GM21717 (cell line): ENCODE measurements around the gene SYT1.

Experiments
- ATAC-seq: cut with Tn5 transposase; IDR thresholded peaks from one replicate; pipeline ENCODE4 v1.9.1; 2021; ENCODE audit warnings: mild to moderate bottlenecking, moderate library complexity; ENCODE audit not compliant: unreplicated experiment

Gene SYT1

DNA sequence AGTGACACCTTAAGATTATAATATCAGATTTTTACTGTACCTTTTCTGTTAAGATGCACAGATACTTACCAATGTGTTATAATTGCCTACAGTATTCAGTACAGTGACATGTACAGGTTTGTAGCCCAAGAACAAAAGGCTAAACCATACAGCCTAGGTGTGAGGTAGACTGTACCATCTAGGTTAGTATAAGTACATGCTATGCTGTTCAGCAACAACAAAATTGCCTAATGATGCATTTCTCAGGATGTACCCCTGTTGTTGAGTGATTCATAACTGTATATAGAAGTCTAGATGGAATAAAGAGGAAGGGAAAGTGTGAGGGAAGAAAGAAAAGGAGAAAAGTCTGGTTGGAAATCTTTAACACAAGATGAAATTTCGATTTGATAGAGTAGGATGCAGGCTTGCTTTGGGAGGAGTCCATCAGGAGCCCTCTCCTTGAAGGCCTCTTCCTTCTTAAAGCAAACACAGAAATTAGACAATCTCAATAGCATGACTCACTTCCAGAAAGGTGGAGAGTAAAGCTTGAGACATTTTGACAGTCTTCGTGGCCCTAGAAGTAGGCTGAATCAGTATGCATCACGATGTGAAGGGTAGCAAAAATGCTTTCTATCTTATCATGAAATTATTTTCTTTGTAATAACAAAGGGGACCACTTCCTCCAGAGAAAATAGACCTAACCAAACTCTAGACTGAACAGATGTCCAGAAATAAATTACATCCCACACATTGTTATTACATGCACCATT lies 191.5 kb downstream of the SYT1 start:
- ATAC-seq = no peak

DNA sequence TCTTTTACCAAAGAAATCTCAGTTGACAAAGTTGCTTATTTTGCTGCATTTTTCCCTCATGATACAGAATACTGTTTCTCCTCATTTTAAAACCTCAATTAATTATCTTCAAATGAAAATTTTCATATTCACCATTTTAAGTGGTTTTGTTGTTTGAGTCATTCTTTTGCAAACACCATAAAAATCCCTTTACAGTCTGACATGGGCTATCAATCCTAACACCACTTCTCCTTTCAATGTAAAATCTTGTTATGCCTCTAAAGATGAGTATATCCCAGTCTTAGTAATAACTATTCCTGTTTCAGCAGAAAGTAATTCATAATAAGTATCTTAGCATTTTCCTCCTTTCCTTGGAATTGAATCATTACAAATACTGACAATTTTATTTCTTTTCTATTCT lies 192.2 kb downstream of the SYT1 start:
- no peak for ATAC-seq

DNA sequence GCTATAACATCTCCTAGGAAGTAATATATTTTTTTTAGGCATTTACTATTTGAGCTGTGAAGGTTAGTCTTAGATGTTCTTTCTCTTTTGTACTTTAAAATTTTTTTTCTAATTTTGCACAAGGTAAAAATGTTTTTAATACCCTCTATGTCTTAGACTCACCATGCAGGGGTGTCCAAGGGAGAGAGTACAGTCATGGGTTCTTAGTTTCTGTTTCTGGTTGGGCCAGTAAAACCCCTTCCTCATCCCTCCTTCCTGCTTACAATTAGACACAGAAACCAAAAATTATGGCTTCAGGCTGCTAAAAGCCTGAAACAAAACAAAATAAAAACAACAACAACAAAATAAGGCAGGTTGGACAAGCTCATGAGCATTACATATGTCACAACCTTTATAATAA lies 193.0 kb downstream of the SYT1 start:
- peak; percentile 35 for ATAC-seq

DNA sequence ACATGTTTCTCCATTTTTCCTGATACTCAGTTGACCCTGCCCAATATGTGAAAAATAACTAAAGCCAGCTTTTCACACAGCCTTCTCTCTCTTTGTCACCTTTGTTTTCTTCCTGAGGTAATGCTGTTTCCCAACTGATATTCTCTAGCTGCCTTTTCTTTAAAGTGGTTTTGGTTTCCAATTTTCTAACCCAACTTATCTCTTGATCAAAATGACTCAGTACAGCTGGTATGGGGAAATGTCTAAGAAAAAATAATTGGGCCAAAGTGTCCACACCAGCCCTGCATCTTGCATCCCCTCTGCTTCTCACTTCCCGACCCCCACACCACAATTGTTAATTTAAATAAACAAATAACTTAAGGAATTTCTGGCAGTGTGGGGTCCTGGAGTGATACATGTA lies 193.8 kb downstream of the SYT1 start:
- no peak for ATAC-seq

DNA sequence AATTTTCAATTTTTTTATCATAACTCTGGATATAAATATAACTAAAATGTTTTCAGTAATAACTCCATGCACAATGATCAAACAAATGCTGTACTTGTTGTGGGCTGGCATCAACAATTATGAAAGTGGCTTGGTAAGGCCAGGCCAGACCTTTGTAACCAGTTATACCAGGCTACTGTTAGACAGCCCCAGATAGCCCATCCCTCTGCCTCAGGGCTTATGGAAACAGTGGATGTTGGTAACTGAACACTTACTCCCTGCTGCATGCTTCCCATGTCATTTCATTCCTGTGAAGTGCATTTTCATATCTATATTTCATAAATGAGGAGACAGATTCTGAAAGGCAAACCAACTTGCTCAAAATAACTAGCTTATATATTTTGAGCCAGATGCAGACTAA lies 195.0 kb downstream of the SYT1 start:
- ATAC-seq = no peak

DNA sequence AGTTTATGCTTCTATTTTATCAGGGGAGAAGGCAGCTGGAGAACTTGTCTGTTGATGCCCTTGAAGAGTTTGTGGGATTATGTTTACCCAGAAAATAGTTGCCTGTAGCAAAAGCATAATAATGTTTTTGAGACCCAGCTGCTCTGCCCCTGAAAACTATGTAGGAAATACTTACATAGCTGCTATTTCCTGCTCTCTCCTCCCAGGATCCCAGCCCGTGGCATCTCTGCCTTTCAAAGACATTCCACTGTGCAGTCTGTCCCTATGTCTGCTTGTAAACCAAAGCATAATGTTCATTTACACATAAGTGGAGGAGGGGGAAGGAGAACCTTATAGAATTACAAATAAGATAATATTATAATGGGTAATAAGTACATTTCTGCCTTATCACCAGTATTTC lies 198.7 kb downstream of the SYT1 start:
- ATAC-seq = no peak

DNA sequence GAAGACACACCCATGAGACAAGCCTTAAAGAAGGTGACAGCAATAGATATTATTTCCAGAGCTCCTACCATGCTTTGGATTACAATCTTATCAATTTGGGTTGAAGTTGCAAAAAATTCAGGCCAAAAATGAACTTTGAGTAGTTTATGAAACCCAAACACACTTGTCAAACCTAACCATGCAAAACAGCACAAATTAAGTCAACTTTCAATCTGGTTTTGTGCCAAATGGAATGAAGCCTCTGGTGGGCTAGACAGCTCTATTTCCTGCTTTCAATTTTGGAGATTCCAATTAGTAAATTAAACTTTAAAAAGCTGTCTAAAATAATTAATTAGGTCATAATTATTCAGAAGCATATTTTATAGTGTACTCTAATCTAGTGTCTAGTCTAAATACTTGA lies 203.4 kb downstream of the SYT1 start:
- ATAC-seq = peak; percentile 35

DNA sequence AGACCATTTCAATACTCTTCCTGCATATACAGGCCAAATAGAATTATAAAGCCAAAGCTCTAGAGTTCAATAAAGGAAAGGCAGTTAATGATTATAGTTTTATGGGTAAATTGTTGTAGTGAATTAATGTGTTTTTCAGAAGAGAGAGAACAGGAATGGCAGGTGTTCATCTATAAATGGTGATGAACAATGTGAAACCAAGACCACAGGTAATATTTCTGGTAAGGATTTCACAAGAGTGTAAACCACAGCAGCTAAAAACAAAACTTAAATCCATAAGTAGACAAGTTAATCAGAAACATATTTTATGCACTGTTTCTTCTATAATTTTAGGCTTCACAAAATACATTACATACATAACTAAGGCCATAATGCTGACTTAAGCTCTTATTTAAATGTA lies 204.4 kb downstream of the SYT1 start:
- ATAC-seq = peak; percentile 93

DNA sequence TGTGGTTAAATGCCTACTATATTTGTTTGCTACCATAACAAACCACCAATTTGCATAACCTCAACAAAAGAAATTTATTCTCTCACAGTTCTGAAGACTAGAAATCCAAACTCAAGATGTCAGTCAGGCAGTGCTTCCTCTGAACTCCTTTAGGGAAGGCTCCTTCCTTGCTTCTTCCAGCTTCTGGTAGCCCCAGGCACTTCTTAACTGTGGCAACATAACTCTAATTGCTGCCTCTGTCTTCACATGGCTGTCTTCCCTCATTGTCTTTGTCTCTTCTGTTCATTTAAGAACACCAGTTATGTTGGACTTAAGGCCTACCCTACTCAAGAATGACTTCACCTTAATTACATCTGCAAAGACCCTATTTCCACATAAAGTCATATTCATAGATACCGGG lies 206.9 kb downstream of the SYT1 start:
- no peak for ATAC-seq

DNA sequence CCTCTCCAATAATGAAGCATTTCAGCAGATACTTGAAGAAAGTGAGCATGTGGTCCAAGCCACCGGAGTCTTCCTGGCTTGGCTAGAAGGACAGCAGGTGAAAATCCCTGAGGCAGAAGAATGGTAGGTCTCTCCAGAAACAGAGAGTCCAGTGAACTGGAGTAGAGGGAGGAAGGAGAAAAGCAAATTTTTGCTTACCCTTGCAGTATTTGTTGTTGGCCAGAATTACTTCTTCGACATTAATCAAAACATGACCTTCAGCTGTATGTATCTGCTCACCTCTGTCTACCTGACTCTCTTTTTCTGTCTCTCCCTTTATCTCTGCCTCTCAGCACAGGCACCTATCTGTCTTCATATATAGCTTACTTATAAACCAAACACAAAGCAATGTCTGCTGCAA lies 208.9 kb downstream of the SYT1 start:
- ATAC-seq = no peak

DNA sequence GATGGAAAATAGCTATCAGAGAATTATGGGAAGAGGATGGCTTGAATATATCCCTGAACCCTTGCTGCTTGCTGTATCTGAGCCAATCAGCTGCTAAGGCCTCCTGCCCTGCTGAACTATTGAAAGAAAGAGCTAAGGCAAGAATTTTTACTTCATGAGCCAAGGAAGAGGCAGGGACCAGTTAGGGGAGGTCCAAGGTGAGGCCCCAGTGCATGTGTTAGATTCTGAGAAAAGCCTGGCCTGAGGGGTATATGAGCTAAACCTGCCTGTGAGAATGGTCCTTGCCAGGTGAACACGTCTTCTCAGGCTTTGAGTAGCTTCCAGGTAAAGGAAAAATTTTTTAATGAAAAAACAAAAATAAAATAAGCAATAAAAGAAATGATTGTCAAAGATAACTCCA lies 218.0 kb downstream of the SYT1 start:
- no peak for ATAC-seq

DNA sequence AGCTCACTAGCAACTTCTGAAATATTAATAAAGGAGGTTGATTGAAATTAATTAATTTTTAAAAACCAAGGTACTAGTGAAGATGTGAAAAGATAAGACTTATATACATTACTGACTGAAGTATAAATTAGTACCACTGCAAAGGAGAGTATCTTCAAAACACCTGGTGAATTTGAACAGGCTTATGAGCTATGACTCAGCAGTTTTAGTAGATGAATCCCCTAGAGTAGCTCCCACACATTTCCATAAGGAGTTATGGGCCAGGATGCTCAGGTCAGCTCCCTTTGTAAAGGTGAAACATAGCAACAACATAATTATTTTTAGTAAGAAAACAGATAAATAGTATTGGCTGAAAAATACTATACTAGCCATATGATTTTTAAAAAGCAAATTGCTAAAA lies 218.6 kb downstream of the SYT1 start:
- no peak for ATAC-seq

DNA sequence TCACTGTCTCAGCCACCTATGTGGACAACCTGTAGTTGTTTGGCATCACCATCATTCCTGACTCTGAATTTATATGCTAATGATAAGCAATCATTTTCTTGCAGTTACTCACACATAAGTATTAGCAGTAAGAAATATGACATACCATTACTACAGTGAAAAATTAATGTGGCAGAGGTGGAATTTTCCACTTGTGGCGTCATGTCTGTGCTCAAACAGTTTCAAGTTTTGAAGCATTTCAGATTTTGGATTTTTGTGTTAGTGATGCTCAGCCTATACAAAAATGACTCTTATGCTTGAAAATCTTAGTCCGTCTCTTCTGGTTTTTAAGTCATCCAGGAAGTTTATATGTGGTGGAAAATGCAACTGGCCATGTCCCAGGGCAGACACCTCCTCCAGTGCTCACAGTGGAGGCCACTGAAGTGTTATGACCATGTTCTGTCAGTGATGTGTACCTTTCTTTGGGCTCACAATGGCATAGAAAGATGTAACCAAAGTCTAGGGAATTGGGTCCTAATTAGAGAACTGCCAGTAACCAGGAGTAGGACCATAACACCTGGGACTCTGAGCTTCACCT lies 220.6 kb downstream of the SYT1 start:
- ATAC-seq = peak; percentile 59

DNA sequence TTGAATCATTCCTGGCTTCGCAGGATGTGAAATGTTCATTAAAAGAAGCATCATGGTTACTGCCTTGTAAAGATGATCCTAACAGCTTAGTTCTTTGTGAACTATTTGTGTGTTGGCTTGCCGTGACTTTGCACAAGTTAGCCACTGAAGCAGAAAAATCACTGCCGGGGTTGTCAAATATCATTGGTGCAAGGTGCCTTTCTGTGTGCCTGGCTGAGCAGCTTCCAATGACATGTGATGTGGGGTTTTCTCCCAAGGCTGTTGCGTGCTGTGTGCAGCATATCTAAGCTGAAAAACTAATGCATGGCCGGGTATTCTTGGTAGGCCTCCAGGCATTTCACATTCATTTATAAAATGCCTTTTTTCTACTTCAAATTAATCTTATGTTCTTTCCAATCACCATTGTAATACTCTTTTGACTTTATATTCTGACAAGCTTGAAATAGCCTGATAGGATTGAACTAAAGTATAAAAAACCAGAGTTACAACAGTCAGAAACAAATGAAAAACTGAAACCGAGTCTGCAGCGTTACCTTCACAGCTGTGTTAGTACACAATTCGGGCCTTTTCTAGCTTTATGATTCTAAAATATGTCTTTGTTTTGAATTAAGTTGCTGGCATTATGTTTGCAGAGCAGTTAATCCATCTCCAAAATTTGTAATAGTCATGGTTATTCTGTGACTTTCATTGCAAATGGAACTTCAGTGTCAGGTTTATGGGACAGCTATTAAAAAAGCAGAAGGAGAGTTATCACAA lies 222.1 kb downstream of the SYT1 start:
- ATAC-seq = no peak

DNA sequence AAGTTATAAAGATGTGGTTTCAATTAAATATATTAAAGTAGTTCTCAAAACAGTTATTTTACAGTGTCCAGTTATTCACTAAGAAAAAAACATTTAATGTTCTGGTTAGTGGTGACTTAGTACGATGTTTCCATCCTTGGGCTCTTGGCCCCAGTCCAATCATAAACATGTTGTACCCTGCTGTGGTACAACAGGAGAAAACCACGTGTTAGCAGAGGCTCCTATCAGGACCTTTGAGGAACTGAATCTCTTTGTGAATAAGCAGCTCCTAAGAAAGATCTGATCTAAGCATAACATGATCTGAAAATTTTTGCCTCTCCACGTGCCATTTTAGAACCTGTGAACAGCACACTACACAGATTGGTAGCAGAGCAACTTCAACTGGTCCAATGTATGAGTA lies 234.0 kb downstream of the SYT1 start:
- no peak for ATAC-seq

DNA sequence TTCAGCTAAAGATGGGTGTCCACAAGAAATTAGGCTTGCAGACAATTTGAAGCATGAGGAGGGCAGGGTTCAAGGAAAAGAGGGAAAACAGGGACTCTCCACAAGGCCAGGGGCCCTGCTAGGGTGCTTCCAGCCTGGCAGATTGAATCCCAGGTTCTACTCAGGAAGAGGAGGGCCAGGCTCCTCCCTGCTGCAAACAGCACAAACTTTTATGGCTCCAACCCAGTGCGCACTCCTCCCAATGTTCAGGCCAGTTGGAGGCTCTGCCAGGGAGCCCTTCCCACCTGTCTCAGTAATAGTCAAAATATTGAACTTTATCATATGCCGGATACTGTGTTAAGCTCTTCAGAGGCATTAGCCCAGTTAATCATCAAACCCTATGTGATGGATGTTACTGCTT lies 244.4 kb downstream of the SYT1 start:
- no peak for ATAC-seq

DNA sequence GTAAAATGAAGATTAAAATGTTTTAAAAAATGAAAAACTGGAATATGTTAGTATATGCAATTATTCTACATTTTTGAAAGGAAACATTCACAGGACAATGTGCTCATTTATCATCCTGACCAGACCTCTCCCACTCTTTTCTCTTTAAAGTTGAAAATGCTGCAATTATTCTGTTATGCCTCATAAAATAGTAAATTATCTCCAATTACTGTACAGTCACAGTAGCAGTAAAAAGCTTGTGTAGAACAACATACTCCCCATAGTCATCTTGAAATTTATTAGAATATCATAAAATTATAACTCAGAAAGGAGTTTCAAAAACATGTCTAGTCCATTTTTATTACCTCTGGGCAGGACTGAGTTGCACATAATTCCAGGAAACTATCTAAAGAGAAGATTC lies 250.3 kb downstream of the SYT1 start:
- no peak for ATAC-seq

DNA sequence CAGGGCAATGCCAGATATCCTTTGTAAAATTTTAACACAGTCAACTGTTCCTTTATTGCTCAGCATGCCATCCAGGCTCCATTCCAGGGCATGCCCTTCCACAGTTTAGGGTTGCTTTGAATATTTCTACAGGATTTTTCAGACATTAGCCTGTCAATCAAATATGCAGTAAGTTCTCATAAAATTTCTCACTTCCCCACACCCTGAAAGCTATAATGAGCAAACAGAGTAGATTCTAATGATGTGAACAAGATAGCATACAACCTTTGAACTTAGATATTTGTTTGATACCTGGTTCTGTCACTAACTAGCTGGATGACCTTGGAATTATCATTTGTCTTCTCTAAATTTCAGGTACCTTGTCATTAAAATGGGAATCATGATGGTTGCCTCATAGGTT lies 251.2 kb downstream of the SYT1 start:
- ATAC-seq = no peak

DNA sequence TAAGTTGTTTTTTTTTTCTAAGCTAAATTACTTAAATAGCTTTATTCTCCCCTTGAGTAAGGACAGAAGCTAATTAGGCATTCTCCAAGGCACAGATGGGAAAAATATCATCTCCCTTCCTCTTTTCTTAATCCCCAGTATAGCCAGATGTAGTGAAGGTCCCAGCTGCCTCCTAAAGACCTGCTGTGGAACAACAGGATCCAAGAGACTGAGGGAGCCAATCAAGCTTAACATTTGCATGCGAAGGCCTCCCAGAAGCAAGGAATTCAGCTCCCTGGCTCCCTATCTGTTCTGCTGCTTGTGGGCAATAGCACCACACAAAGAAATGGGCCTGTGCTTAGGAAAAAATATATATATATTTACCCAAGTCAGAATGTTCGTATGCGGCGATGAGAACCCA lies 255.2 kb downstream of the SYT1 start:
- ATAC-seq = no peak

DNA sequence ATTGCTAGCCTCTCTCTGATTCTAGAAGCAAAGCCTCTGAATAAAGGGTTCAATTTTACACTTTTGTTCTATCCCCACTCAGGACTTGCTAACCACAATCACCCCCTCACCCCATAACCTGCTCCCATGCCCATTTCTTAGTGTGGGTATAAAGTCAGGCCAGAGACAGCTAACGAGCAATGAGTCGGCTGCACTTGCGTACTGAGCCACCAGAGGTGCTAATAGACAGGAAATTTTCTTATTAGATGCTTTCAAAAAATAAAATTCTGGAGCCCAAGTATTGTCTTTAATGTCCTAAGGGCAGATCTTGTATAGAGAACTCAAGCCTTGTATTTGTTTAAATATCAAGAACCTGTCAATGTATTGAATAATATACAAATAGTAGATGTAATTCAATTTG lies 256.9 kb downstream of the SYT1 start:
- no peak for ATAC-seq

DNA sequence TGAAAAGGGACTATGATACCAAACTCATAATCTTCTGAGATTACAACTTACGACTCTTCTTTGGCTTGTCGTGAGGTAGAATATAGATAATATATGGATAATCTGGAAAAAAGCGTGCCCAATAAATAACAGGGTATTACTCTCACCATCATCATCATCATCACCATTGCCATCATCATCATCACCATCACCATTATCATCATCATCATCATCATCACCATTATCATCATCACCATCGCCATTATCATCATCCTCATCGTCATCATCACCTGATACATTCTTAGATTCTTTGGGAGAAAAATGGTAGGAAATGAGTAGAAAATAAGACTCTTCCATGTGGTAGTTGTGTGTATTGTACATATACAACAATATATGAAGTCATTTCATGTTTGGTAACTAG lies 259.8 kb downstream of the SYT1 start:
- no peak for ATAC-seq

DNA sequence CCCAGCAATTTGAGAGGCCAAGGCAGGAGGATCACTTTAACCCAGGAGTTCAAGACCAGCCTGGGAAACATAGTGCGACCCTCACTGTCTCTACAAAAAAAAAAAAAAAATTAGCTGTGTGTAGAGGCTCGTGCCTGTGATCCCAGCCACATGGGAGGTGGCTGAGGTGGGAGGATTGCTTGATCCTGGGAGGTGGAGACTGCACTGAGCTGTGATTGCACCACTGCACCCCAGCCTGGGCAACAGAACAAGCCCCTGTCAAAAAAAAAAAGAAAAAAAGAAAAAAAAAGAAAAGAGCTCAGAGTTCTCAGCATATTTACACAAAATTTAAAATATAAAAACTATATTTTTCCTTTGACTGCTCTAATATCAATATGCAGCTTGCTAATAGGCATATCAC lies 260.8 kb downstream of the SYT1 start:
- ATAC-seq = no peak
